Dedifferentiated amniotic fluid mesenchymal stem cell (primary cell): ENCODE data around the gene CD274.

Experiments used
- DNase-seq: peaks from one replicate; pipeline ENCODE4 v3.0.0-alpha.2; 2016; ENCODE audit errors: extremely low spot score

Gene CD274

GRCh38 chr9:5499889-5500398 lies 49.6 kb downstream of the CD274 start:
- no peak for DNase-seq

GRCh38 chr9:5500441-5501235 lies 50.3 kb downstream of the CD274 start:
- no peak for DNase-seq

- DNase-seq = no peak
Measured at GRCh38 chr9:5502553-5502952, 52.2 kb downstream of the CD274 start.

GRCh38 chr9:5509573-5509972 lies 59.2 kb downstream of the CD274 start:
- DNase-seq = peak; percentile 88

GRCh38 chr9:5510360-5510931 lies 60.1 kb downstream of the CD274 start, which contains the start of gene PDCD1LG2:
TSS of gene PDCD1LG2 (plus strand) at chr9:5510531. CDS start at chr9:5522547, 12,016 bp downstream.
- peak; percentile 80 for DNase-seq

GRCh38 chr9:5510989-5511388 lies 60.6 kb downstream of the CD274 start:
- DNase-seq = peak; percentile 38

GRCh38 chr9:5511476-5511875 lies 61.1 kb downstream of the CD274 start:
- no peak for DNase-seq

- DNase-seq = no peak
Measured at GRCh38 chr9:5511935-5512580, 61.7 kb downstream of the CD274 start.

GRCh38 chr9:5512658-5513452 lies 62.5 kb downstream of the CD274 start:
- no peak for DNase-seq

- DNase-seq = no peak
Measured at GRCh38 chr9:5513966-5514616, 63.7 kb downstream of the CD274 start.

- DNase-seq = no peak
Measured at GRCh38 chr9:5514617-5515260, 64.4 kb downstream of the CD274 start.

- no peak for DNase-seq
Measured at GRCh38 chr9:5515261-5515650, 64.9 kb downstream of the CD274 start.

GRCh38 chr9:5516453-5517220 lies 66.3 kb downstream of the CD274 start:
- DNase-seq = no peak

- DNase-seq = no peak
Measured at GRCh38 chr9:5518171-5518936, 68.0 kb downstream of the CD274 start.

- no peak for DNase-seq
Measured at GRCh38 chr9:5518937-5519319, 68.6 kb downstream of the CD274 start.
